Activated CD4-positive, alpha-beta T cell treated with anti-CD3 and anti-CD28 coated beads for 48 hours (primary cell): ENCODE measurements around the gene FSCN2.

ENCODE experiments used
- DNase-seq: peaks from one replicate; pipeline ENCODE4 v3.0.0-alpha.2; 2020

FSCN2 gene

DNA sequence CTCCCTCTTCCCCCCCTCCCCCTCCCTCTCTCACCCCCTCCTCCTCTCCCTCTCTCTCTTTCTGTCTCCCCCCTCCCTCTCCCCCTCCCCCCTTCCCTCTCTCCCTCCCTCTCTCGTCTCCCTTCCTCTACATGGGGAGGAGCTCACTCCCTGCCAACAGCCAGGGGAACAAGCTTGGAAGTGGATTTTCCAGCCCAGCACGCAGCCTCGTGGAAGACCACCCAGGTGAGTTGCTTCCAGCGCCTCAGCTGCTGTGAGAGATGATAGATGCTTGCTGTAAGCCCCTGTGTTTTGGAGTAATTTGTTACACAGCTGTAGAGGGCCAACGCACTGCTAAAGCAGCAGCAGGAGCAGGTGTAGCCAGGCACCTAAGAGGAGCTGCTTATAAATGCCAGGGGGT, 36.4 kb upstream of the FSCN2 start:
- DNase-seq = no peak

- DNase-seq = no peak
Observed at GRCh38 chr17:81492202-81492601, 36.0 kb upstream of the FSCN2 start.

GRCh38 chr17:81492706-81493105, 35.5 kb upstream of the FSCN2 start:
- DNase-seq = no peak

GRCh38 chr17:81493198-81494038, 34.8 kb upstream of the FSCN2 start:
- no peak for DNase-seq

DNA sequence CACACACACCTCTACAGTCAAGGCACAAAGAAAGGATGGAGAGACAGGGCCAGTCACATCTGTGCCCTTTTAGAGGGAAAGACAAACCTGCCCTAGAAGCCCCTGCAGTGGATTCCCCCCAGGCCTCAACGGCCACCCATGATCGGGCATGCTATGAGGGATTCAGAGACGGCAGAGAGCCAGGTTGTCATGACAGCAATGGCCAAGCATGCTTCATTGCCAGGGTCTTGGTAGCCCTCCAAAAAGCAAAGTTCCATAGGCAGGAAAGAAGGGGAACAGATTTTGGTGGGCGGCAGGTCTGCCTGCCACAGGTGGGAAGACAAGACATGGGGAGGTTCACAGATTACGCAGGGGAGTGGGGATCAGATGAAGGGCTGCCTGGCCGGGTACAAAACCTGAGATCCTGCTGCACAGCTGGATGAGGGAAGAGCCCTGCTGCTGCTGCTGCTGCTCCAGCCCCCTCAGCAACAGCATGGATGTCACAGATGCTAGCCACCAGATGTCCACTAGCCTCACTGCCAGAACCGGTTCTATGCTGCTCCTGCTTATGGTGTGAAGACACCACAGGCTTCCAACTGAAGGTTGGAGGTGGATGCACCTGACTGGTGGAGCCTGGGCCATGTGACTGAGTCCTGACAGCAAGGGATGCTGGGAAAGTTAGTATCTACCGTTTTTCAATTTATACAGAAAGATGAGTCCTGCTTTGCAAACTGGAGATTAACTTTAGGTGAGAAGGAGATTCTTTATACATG, 33.4 kb upstream of the FSCN2 start:
- DNase-seq = no peak

DNA sequence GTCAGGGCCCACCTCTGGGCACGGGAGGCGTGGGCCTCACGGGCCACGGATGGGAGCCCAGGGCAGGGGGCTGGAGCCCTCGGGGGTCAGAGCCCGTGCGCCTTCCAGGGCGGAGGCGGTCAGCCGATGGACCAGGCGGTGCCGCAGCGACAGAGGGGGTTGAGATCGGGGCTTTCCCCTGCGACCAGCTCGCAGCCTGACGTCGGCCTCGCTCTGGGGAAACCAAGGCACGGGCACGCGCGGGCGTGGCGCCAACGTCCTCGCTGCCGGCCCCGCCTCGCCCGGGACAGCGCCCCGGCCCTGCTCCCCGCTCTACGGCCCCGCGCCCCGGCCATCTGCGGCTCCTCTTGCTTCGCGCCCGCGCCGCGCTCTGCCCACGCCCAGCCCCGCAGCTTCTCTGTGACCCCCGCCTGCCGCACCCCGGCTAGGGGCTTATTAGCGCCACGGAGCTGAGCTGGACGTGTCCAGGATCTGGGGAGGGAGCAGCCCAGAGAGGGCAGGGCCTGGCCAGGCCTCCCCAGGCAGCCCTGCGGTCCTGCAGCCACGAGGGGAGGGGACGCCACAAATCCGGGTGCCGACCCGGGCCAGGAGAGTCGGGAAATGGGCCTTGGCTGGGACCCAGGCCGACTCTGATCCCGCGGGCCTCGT, 29.1 kb upstream of the FSCN2 start:
- no peak for DNase-seq

- no peak for DNase-seq
Observed at GRCh38 chr17:81499601-81499970, 28.6 kb upstream of the FSCN2 start.

DNA sequence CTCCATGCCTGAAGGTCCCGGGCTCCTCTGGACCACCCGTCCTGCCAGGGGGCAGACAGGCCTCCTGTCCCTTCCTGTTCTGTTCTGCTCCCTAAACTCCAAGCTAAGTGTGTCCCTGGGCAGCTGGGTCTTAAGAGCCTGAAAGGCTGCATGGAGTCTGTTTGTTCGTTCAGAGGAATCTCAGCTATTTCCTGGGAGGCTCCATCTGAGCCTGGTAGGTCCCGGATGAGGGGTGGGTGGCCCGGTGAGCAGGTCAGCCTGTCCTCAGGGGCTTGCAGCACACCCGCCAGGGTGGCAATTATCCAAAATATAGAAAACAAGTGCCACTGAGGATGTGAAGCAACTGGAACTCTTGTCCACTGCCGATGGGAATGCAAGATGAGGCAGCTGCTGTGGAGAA, 28.1 kb upstream of the FSCN2 start:
- DNase-seq = no peak

DNA sequence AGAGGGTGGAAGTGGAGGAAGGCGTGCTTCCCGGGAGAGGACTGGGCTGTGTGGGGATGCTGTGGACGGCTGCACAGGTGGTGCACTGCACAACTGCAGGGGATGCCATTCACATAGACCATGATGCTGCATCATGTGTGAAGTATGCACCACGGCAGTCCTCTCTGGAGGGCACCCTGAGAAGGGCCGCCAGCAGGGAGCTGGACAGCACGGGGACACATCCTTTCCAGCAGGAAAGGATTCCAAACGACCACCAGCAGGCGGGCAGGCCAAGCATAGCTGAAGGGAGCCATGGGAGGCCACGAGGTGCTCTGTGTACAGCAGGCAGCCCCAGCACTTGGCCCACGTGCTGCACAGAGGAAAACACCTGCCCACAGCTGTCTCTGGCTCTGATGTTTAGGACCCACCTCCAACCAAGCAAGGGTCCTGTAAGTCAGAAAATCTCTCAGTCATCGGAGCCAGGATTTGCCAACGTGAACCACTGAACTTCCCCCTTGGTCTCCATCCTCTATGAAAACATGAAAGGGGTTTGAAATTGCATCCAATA, 25.6 kb upstream of the FSCN2 start:
- no peak for DNase-seq

GRCh38 chr17:81503619-81504018, 24.6 kb upstream of the FSCN2 start:
- no peak for DNase-seq

DNA sequence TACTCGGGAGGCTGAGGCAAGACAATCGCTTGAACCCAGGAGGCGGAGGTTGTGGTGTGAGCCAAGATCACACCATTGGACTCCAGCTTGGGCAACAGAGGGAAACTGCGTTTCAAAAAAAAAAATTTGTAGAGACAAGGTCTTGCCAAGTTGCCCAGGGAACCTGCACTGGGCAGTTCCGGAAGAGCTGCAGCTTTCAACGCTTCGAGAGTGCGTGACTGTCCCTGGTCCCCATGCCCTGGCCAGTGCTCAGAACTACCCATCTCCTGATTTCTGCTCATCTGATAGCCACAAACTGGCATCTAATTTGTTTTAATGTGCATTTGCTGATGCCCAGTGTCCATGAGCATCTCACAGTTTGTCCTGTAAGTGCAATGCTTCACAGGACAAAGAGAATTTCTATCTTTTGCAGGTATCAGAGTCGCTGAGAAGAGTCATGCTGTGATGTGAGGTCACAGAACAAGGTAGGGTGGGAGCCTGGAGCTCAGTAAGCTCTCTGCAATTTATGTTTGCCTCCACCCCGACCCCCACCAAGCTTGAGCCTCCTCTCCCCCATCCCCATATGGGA, 19.5 kb upstream of the FSCN2 start:
- no peak for DNase-seq

DNA sequence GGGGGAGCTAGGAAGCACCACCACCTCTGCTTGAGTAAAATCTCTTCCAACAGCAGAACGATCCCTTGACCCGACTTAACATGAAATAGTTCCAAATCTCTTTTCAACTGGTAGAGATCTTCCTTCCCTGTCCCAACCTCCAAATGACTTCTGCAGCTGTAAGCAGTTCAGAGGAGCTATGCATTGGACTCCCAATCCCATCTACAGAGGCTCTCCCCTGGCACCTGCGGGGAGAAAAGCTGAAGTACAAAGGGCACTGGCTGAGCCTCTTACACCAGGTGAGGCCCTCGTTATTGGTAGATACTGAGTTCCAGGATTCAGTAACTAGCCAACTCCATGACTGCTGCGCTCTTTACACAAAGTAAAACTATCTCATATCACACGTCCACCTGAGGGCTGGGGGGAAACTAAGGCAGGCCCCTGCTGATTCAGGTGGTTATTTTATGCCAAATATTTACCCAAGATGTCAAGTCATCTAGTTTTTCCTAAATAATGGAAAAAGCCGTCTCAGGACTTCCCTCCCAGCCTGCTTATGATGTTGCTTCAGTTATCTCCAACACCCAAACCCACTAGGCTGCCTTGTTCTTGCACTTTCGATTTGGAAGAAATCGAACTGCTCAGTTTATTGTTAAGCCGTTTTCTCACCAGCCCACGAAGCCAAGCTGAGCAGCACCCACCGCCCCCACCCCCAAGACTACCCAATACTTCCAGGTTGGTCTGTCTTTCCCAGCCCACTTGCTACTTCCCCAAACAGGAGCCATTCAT, 18.8 kb upstream of the FSCN2 start:
- DNase-seq = no peak

DNA sequence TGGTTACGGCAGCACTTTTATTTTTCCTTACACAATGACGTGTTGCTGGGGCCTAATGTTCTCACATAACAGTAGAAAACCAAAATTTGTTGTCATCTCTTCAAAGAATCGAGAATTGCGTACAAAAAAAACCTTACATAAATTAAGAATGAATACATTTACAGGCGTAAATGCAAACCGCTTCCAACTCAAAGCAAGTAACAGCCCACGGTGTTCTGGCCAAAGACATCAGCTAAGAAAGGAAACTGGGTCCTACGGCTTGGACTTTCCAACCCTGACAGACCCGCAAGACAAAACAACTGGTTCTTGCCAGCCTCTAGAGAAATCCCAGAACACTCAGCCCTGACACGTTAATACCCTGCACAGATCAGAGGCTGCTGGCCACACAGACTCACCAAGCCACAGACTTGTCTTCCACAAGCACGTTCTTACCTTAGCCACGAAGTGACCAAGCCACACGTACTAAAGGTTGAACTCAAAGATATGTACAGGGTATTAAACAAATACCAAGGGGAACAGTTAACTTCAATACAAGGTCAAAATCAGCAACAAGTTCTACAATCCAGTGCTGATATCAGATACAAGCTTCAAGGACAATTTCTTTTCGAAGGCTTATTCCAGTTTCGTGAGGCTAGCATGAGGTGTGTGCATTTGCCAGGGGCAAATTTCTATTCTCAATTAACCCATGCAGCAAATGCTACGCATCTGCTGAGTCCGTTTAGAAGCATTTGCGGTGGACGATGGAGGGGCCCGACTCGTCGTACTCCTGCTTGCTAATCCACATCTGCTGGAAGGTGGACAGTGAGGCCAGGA, 18.0 kb upstream of the FSCN2 start:
- no peak for DNase-seq

DNA sequence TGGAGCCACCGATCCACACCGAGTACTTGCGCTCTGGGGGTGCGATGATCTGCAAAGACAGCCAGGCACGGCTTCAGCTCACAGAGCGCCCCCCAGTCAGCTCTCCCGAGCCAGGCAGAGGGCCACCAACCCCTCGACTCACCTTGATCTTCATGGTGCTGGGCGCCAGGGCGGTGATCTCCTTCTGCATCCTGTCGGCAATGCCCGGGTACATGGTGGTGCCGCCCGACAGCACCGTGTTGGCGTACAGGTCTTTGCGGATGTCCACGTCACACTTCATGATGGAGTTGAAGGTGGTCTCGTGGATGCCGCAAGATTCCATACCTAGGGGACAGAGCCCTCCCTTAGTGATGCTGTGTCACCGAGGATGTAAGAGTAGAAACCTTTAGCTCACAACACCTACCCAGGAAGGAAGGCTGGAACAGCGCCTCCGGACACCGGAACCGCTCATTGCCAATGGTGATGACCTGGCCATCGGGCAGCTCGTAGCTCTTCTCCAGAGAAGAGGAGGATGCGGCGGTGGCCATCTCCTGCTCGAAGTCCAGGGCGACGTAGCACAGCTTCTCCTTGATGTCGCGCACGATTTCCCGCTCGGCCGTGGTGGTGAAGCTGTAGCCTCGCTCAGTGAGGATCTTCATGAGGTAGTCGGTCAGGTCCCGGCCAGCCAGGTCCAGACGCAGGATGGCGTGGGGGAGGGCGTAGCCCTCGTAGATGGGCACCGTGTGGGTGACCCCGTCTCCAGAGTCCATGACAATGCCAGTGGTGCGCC, 17.2 kb upstream of the FSCN2 start:
- peak; percentile 45 for DNase-seq

DNA sequence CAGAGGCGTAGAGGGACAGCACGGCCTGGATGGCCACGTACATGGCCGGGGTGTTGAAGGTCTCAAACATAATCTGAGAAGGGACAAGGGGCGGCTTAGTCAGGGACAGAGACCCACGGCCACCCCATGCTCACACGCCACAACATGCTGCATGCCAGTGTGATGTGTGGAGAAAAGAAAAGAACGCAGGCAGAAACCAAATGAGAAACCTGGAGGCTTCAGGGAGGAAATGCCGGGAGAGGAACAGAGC, 16.7 kb upstream of the FSCN2 start:
- DNase-seq = no peak

DNA sequence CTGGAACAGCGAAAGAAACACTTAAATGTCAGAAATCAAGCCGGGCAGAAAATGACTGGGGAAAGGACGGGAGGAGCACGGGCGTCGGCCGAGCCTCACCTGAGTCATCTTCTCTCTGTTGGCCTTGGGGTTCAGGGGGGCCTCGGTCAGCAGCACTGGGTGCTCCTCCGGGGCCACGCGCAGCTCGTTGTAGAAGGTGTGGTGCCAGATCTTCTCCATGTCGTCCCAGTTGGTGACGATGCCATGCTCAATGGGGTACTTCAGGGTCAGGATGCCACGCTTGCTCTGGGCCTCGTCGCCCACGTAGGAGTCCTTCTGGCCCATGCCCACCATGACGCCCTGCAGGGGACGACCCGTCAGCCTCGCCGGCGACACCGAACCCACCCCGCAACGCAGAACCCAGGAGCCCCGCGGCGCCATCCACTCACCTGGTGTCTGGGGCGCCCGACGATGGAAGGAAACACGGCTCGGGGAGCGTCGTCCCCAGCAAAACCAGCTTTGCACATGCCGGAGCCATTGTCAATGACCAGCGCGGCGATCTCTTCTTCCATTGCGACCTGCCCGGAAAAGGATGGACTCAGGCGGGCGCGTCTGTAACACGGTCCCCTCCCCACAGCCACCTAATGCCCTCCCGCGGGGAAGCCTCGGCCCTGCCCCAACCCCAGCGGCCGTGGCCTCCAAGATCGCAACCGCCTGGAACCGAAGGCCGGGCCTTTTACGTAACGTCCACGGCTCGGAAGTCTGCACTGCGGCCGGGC, 16.2 kb upstream of the FSCN2 start:
- DNase-seq = peak; percentile 51

- DNase-seq = peak; percentile 94
Observed at GRCh38 chr17:81512562-81513371, 15.4 kb upstream of the FSCN2 start, which contains the start of gene ACTG1. TSS of gene ACTG1 (minus strand) at chr17:81512799. CDS start at chr17:81512354, 445 bp downstream.

GRCh38 chr17:81513372-81513752, 14.8 kb upstream of the FSCN2 start:
- DNase-seq = peak; percentile 83

- DNase-seq = peak; percentile 64
Observed at GRCh38 chr17:81513753-81514488, 14.3 kb upstream of the FSCN2 start.
